ENCODE results near the gene BBS9. TPM values are rescaled to one million over a fixed set of nuclear protein-coding genes. Genes with fewer than 3 reads are reported as not detected.
A peak's percentile ranks its signal among the peaks of the same experiment; 100 is the strongest.

The BBS9 gene
- total RNA-seq, 1 donor from 2014 or later: 4.2 TPM

DNA sequence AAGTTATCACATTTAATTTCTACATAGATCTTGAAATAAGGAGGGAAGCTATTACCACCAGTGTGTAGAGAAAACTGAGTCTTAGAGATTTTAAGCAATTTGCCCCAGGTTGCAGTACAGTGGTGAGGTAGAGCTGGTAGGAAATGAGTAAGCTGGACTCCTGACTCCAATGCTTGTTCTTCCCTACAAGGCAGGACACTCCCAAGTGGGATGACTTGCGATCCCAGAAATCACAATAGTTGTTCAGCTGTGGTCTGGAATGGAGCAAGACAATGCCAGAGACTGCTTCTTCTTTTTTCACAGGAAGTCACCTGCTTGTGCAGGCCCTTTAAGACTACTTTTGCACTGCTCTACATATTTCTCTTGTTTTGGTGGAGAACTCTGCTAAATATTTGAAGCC lies 448.8 kb downstream of the BBS9 start:
- Histone ChIP-seq H3K36me3 (ENCODE audit: control insufficient read depth, insufficient read depth, low read length) (no peaks in the 10 kb centered on the region), H3K4me3 (ENCODE audit: low read depth, low read length) (no peak overlapping the region), H3K27me3 (ENCODE audit: control insufficient read depth, insufficient read depth, low read length) (no peaks in the 10 kb centered on the region)
- DNase-seq (ENCODE audit: low read depth) (peak; percentile 89), FAIRE-seq (no peak)
- TF ChIP-seq, protein P1, sequence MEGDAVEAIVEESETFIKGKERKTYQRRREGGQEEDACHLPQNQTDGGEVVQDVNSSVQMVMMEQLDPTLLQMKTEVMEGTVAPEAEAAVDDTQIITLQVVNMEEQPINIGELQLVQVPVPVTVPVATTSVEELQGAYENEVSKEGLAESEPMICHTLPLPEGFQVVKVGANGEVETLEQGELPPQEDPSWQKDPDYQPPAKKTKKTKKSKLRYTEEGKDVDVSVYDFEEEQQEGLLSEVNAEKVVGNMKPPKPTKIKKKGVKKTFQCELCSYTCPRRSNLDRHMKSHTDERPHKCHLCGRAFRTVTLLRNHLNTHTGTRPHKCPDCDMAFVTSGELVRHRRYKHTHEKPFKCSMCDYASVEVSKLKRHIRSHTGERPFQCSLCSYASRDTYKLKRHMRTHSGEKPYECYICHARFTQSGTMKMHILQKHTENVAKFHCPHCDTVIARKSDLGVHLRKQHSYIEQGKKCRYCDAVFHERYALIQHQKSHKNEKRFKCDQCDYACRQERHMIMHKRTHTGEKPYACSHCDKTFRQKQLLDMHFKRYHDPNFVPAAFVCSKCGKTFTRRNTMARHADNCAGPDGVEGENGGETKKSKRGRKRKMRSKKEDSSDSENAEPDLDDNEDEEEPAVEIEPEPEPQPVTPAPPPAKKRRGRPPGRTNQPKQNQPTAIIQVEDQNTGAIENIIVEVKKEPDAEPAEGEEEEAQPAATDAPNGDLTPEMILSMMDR (IDR thresholded peaks at IDR 0.05; ENCODE audit: insufficient read depth, low read length, severe bottlenecking): no peak

DNA sequence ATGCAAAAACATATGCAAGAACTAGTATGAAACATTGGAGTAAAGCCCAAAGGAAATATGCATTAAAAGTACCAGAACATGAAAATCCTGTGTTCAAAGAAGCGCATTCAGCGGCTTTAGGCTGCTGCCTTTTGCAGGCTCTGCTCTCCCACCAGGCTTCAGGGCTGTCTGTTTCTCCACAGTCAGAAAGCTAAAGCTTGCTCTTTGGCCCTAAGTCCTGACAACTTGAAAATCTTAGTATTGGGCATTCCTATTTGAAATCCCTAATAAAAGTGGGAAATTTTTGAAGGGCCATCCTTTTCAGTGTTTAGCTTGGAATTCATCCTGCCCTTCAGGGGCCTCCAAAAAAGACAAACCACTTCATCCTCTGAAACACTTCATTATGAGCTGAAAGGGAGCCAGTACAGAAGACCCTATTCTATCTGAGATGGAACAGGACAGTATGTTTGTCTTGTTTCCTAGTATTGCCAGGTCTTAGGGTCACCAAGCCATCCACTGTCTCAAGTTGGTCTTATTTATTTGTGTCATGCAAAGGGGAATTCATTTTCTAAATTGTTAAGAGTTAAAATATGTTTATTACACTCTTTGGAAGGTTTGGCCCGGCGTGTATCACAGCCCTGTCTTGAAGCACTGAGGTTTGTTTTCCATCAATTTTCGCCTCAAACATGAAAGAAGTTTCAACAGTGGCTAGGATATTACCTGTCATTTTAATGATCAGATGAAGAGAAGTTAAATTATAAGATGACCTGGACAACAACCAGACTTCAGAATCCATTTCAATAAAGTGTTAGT lies 449.7 kb downstream of the BBS9 start:
- no peak for DNase-seq (ENCODE audit: low read depth)
- FAIRE-seq: no peak
- TF ChIP-seq, protein P1 (IDR thresholded peaks at IDR 0.05; ENCODE audit: insufficient read depth, low read length, severe bottlenecking): no peak
- Histone ChIP-seq H3K27me3 (ENCODE audit: control insufficient read depth, insufficient read depth, low read length) (no peaks in the 10 kb centered on the region), H3K4me3 (ENCODE audit: low read depth, low read length) (no peak overlapping the region), H3K36me3 (ENCODE audit: control insufficient read depth, insufficient read depth, low read length) (no peaks in the 10 kb centered on the region)

- TF ChIP-seq, protein P1 (IDR thresholded peaks at IDR 0.05; ENCODE audit: insufficient read depth, low read length, severe bottlenecking): no peak
- H3K36me3 ChIP-seq (ENCODE audit: control insufficient read depth, insufficient read depth, low read length): no peaks in the 10 kb centered on the region
- no peaks in the 10 kb centered on the region for H3K27me3 ChIP-seq (ENCODE audit: control insufficient read depth, insufficient read depth, low read length)
- H3K4me3 ChIP-seq (ENCODE audit: low read depth, low read length): no peak overlapping the region
- DNase-seq (ENCODE audit: low read depth) (no peak), FAIRE-seq (no peak)
These were observed 450.3 kb downstream of the BBS9 start for GRCh38 chr7:33579673-33579960.

- H3K36me3 ChIP-seq (ENCODE audit: control insufficient read depth, insufficient read depth, low read length): no peaks in the 10 kb centered on the region
- FAIRE-seq (no peak), DNase-seq (ENCODE audit: low read depth) (peak; percentile 33)
- TF ChIP-seq, protein P1 (IDR thresholded peaks at IDR 0.05; ENCODE audit: insufficient read depth, low read length, severe bottlenecking): no peak
- H3K4me3 ChIP-seq (ENCODE audit: low read depth, low read length): no peak overlapping the region
- no peaks in the 10 kb centered on the region for H3K27me3 ChIP-seq (ENCODE audit: control insufficient read depth, insufficient read depth, low read length)
These were observed 451.9 kb downstream of the BBS9 start for GRCh38 chr7:33581236-33581635.

DNA sequence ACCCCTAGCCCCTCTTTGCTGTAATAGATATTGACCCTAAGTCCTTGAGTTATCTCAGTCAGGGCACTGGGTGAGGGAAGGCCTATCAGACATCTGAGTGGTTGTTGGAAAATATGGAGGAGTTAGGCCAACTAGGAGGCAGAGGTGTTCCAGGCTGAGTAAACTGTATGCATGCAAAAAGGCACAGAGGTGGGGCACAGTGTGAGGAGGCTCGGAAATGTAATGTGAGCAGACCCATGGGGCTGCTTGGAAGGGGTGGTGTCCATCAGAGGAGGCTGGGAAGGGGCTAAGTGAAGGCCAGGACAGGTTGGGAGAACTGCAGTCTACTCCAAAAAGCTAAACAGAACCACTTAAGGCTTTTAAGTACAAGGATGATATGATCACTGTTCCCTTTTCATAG lies 452.7 kb downstream of the BBS9 start:
- FAIRE-seq (peak; percentile 7), DNase-seq (ENCODE audit: low read depth) (no peak)
- Histone ChIP-seq H3K27me3 (ENCODE audit: control insufficient read depth, insufficient read depth, low read length) (no peaks in the 10 kb centered on the region), H3K4me3 (ENCODE audit: low read depth, low read length) (no peak overlapping the region), H3K36me3 (ENCODE audit: control insufficient read depth, insufficient read depth, low read length) (no peaks in the 10 kb centered on the region)
- TF ChIP-seq, protein P1 (IDR thresholded peaks at IDR 0.05; ENCODE audit: insufficient read depth, low read length, severe bottlenecking): no peak

GRCh38 chr7:33582533-33582932 lies 453.2 kb downstream of the BBS9 start:
- Histone ChIP-seq H3K4me3 (ENCODE audit: low read depth, low read length) (no peak overlapping the region), H3K27me3 (ENCODE audit: control insufficient read depth, insufficient read depth, low read length) (no peaks in the 10 kb centered on the region), H3K36me3 (ENCODE audit: control insufficient read depth, insufficient read depth, low read length) (no peaks in the 10 kb centered on the region)
- FAIRE-seq (peak; percentile 36), DNase-seq (ENCODE audit: low read depth) (no peak)
- TF ChIP-seq, protein P1 (IDR thresholded peaks at IDR 0.05; ENCODE audit: insufficient read depth, low read length, severe bottlenecking): no peak

All from bronchial epithelial cell (primary cell).